HG03558 (cell line): ENCODE measurements around the gene MEIS1.

ENCODE experiments used
- ATAC-seq: cut with Tn5 transposase; IDR thresholded peaks from one replicate; pipeline ENCODE4 v1.9.1; 2021; ENCODE audit warnings: moderate number of reproducible peaks; ENCODE audit not compliant: unreplicated experiment; ENCODE audit errors: extremely low read depth

Gene MEIS1

GRCh38 chr2:66602341-66602740 lies 167.4 kb downstream of the MEIS1 start:
- ATAC-seq = no peak

GRCh38 chr2:66604326-66604725 lies 169.4 kb downstream of the MEIS1 start:
- ATAC-seq = no peak

GRCh38 chr2:66604976-66605375 lies 170.1 kb downstream of the MEIS1 start:
- no peak for ATAC-seq

GRCh38 chr2:66607152-66607551 lies 172.2 kb downstream of the MEIS1 start:
- no peak for ATAC-seq
